Right atrium auricular region (tissue), 2 donors: ENCODE results near the gene SCAPER. TPM values are rescaled to one million over a fixed set of nuclear protein-coding genes. Genes with fewer than 3 reads are reported as not detected.
"Not testable (repeated sequence)": the region's sequence is repeated elsewhere in the genome, so short reads cannot be mapped to it uniquely, and the experiment has no call there.

Source experiments
- DNase-seq: peaks from one replicate; pipeline ENCODE4 v3.0.0-alpha.2; 2019; ENCODE audit warnings: low spot score
- H3K27ac ChIP-seq, 2 donors: fragments of 200-600 bp; sonication (generic); 1 replicate in 1 of 2; 2 replicates in 1 of 2; pipeline ENCODE4 v1.5.1; 2016 to 2019
- H3K27me3 ChIP-seq, 2 donors: fragments of 200-600 bp; sonication (generic); one replicate each; pipeline versions ENCODE4 v1.5.1 to v1.6.0; 2017 to 2019
- H3K36me3 ChIP-seq: fragments of 200-600 bp; sonication (generic); one replicate; pipeline ENCODE4 v1.5.1; 2016
- H3K4me1 ChIP-seq, 2 donors: fragments of 200-600 bp; sonication (generic); one replicate each; pipeline versions ENCODE4 v1.5.1 to v1.6.0; 2017 to 2019
- H3K4me3 ChIP-seq, 2 donors: fragments of 200-600 bp; sonication (generic); 1 replicate in 1 of 2; 2 replicates in 1 of 2; pipeline ENCODE4 v1.5.1; 2017 to 2019; ENCODE audit warnings: mild to moderate bottlenecking in 1 of 2, moderate library complexity in 1 of 2
- H3K9me3 ChIP-seq, 2 donors: fragments of 200-600 bp; sonication (generic); one replicate each; pipeline ENCODE4 v1.5.1; 2019
- total RNA-seq, 2 donors: library from RNA; depleted of rRNA; stranded (reverse); fragments of >200 nt; gene quantifications; one replicate each; pipeline ENCODE4 v1.1.0, GENCODE V29; 2016
- TF ChIP-seq, protein P1 (sequence below), 2 donors: fragments of 200-600 bp; sonication (generic); IDR thresholded peaks; one replicate each; pipeline ENCODE4 v1.5.1; 2019; ENCODE audit warnings: antibody characterized with exemption in 2 of 2

SCAPER gene
- total RNA-seq, 2 donors from 2014 or later = 20.5 to 52.3 TPM

- H3K4me3 ChIP-seq = no peak overlapping the region
- no peaks in the 10 kb centered on the region for H3K4me1 ChIP-seq
- no peaks in the 10 kb centered on the region for H3K36me3 ChIP-seq
- TF ChIP-seq, protein P1, sequence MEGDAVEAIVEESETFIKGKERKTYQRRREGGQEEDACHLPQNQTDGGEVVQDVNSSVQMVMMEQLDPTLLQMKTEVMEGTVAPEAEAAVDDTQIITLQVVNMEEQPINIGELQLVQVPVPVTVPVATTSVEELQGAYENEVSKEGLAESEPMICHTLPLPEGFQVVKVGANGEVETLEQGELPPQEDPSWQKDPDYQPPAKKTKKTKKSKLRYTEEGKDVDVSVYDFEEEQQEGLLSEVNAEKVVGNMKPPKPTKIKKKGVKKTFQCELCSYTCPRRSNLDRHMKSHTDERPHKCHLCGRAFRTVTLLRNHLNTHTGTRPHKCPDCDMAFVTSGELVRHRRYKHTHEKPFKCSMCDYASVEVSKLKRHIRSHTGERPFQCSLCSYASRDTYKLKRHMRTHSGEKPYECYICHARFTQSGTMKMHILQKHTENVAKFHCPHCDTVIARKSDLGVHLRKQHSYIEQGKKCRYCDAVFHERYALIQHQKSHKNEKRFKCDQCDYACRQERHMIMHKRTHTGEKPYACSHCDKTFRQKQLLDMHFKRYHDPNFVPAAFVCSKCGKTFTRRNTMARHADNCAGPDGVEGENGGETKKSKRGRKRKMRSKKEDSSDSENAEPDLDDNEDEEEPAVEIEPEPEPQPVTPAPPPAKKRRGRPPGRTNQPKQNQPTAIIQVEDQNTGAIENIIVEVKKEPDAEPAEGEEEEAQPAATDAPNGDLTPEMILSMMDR (IDR thresholded peaks at IDR 0.05) = no peak
- no peak overlapping the region for H3K27ac ChIP-seq
- H3K9me3 ChIP-seq = no peaks in the 10 kb centered on the region
- DNase-seq = no peak
- H3K27me3 ChIP-seq = no peaks in the 10 kb centered on the region
Observed at GRCh38 chr15:76753131-76753530, 152.0 kb downstream of the SCAPER start.

DNA sequence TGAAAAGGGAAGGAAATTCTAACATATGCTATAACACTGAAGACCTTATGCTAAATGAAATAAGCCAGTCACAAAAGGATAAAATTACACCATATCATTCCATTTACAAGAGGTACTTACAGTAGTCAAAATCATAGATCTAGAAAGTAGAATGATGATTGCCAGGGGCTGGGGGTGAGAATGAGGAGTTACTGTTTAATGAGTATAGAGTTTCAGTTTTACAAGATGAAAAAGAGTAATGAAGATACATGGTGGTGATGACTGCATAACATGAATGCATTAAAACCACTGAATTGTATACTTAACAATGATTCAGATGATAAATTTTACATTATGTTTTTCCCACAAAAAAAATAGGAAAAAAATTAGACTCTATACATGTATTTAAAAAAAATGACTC lies 152.6 kb downstream of the SCAPER start:
- H3K4me3 ChIP-seq = no peak overlapping the region
- no peak overlapping the region for H3K27ac ChIP-seq
- H3K9me3 ChIP-seq = no peaks in the 10 kb centered on the region
- no peaks in the 10 kb centered on the region for H3K36me3 ChIP-seq
- no peaks in the 10 kb centered on the region for H3K27me3 ChIP-seq
- TF ChIP-seq, protein P1 (IDR thresholded peaks at IDR 0.05) = no peak
- DNase-seq = no peak
- H3K4me1 ChIP-seq = no peaks in the 10 kb centered on the region

GRCh38 chr15:76737573-76737972 lies 167.6 kb downstream of the SCAPER start:
- TF ChIP-seq, protein P1 (IDR thresholded peaks at IDR 0.05) = no peak
- no peaks in the 10 kb centered on the region for H3K4me1 ChIP-seq
- H3K4me3 ChIP-seq = no peak overlapping the region
- no peak overlapping the region for H3K27ac ChIP-seq
- DNase-seq = no peak
- no peaks in the 10 kb centered on the region for H3K9me3 ChIP-seq
- H3K36me3 ChIP-seq = peaks cover 16% of the 10 kb centered on the region
- no peaks in the 10 kb centered on the region for H3K27me3 ChIP-seq

DNA sequence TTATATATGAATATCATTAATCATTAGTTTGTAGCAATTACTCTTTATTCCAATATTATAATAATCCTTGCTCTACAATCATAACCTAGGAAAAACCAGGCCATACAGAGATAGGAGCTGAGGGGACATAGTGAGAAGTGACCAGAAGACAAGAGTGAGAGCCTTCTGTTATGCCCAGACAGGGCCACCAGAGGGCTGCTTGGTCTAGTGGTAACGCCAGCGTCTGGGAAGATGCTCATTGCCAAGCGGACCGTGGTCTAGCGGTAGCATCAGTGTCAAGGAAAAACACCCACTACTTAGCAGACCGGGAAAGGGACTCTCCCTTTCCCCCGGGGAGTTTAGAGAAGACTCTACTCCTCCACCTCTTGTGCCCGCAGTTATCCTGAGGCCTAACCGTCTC lies 172.8 kb downstream of the SCAPER start:
- H3K27ac ChIP-seq, DNase-seq, H3K4me3 ChIP-seq, H3K27me3 ChIP-seq, H3K9me3 ChIP-seq, H3K4me1 ChIP-seq: not testable (repeated sequence)
- peaks cover 31% of the 10 kb centered on the region for H3K36me3 ChIP-seq

GRCh38 chr15:76730262-76730661 lies 174.9 kb downstream of the SCAPER start:
- H3K4me3 ChIP-seq = no peak overlapping the region
- peaks cover 32% of the 10 kb centered on the region for H3K36me3 ChIP-seq
- H3K4me1 ChIP-seq = no peaks in the 10 kb centered on the region
- H3K9me3 ChIP-seq = peaks cover 0 to 4% of the 10 kb centered on the region in 2 donors
- no peak overlapping the region for H3K27ac ChIP-seq
- H3K27me3 ChIP-seq = no peaks in the 10 kb centered on the region
- TF ChIP-seq, protein P1 (IDR thresholded peaks at IDR 0.05) = no peak
- DNase-seq = no peak

- DNase-seq = no peak
- Histone ChIP-seq H3K9me3 (peaks cover 0 to 16% of the 10 kb centered on the region in 2 donors), H3K27me3 (no peaks in the 10 kb centered on the region), H3K4me1 (no peaks in the 10 kb centered on the region), H3K27ac (no peak overlapping the region), H3K36me3 (peaks cover under 1% of the 10 kb centered on the region), H3K4me3 (no peak overlapping the region)
- TF ChIP-seq, protein P1 (IDR thresholded peaks at IDR 0.05) = no peak
Observed at GRCh38 chr15:76718863-76719262, 186.3 kb downstream of the SCAPER start.
